Hematopoietic multipotent progenitor cell treated with erythropoietin and hydrocortisone succinate and interleukin-3 and kit ligand, for 6 days (in vitro differentiated cells): ENCODE data around the gene HJURP.

Source experiments
- DNase-seq: peaks from one replicate; pipeline ENCODE4 v3.0.0-alpha.2; 2015

HJURP gene

DNA sequence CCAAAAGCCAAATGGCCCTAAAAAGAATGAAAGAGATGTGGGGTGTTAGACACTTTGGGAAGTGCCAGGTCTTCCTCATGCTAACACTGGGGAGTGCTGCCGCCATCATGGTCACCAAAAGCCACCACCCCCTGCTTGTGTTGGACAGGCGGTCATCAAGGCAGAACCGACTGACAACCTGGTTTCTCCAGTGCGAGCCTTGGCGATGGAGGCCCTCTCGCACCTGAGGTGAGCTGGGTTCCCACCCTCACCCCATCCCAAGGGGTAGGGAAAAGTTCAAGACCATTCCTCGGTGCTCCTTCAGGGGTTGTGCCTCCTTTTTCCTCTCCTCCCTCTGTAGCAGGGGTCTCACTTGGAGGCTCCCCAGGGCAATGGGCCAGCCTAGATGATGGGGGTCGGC is 42.6 kb downstream of the HJURP start:
- no peak for DNase-seq

DNA sequence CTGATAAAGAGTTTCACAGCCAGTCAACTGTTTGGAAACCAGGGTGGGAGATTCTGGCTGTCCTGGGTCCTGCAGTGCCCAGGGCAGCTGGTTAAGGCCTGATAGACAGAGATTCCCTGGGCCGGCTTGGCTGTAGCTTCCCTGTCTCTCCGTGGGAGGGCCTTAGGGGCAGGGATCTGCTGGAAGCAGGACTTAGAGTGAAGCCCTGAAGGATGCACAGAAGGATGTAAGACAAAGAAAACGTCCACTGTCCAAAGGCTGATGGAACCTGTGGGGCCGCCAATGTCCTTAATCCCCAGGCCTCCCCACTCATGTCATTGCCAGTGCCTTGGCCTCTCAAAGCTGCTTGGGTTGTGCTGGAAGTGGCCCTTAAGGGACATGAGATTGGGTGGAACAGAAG is 43.2 kb downstream of the HJURP start:
- no peak for DNase-seq

- no peak for DNase-seq
Measured at GRCh38 chr2:233810385-233810784, 44.0 kb downstream of the HJURP start.

DNA sequence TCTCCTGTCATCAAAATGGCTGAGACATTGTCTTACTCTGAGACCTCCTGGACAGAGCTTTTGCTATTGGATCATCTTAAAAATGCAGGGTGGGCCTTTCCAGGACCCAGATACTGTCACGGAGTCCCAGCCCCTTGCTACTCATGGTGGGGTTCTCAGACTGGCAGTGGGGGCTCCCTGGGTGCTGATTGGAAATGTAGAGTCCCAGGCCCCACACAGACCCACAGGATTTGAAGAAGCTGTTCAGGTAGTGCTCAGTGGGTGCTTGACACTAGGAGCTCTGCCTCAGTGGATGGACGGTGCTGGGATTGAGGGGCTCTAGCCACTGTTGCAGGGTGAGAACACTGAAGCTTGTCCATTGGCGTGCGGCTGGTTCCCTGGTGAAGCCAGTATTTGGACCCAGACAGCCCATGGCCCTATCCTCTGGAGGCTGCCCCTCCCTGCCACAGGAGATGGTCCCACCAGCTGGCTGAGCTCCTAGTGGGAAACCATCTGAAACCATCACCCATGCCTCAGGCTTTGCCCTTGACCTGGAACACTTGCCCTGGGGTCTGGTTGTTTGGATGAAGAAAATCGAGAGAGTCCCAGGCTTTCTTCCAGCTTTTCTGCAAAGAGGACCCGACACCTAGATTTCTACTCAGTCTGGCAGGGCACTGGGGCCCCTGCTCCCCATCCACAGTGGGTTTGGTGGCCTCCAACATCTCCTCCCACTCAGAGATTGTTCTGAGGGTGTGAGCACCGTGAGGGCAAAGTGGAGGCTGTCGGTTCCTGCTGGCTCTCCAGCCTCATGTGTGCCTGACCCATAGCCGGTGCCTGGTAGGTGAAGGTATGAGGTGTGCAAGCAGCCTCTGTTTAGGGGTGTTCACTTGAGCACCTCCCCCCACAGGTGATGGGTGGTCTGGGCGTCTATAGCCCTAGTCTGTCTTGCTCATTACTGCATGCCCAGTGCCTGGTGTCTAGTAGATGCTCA is 46.1 kb downstream of the HJURP start:
- no peak for DNase-seq

DNA sequence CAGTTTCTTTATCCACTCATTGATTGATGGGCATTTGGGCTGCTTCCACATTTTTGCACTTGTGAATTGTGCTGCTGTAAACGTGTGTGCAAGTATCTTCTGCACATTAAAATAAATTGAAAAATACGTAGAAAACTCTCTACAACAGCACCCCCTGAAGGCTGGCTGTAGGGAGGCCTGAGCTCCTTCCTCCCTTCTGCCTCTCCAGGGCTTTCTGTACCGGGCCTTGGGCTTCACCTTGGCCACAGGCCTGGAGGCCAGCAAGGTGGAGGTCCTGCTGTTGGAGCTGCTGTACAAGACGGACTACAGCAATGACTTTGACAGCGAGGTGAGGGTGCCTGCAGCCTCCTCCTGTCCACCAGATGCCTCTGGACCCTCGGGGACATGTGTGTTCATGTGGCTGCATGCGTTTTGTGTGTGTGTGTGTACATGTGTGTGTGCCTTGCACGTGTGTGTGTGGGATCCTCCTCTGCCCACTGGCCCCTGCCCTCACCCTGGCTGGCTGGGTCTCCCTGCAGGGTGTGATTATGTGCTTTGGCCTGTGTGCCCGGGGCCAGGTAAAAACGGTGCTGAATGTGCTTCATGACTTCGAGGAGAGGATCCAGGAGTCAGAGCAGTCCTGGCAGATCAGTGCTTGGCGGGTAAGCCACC is 47.0 kb downstream of the HJURP start:
- no peak for DNase-seq

GRCh38 chr2:233803994-233804393 is 50.3 kb downstream of the HJURP start:
- DNase-seq = no peak

DNA sequence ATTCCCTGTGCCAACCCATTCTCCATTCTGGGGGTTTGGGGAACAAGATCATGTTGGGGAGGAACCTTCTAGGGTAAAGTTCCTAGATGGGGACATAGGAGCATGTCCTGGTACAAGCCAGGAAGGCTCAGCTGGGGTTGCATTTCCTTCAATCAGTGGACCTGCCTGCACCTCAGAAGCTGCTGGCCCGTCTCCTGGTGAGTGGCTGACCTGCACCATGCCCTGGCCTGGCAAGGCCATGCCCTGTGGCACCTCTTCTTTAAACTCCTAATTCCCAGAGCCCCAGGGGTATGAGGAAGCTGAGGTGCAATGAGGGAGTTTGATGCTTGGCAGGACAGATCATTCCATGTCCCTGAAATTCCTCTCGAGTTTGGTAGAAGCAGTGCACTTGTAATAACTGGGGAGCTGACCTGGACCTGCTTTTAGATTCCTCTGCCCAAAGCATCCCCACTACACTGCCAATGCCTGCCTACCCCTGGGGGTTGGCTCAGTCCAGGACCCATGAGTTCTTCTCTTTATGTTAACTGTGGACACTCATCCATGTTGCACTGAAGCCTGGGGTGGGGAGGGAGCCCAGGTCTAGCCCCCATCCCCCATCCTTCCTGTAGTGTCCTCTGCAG is 50.9 kb downstream of the HJURP start:
- no peak for DNase-seq

GRCh38 chr2:233802132-233802815 is 52.1 kb downstream of the HJURP start:
- no peak for DNase-seq

- no peak for DNase-seq
Measured at GRCh38 chr2:233801357-233802131, 52.8 kb downstream of the HJURP start.

GRCh38 chr2:233800208-233800607 is 54.1 kb downstream of the HJURP start:
- no peak for DNase-seq

GRCh38 chr2:233799716-233800115 is 54.6 kb downstream of the HJURP start:
- no peak for DNase-seq

DNA sequence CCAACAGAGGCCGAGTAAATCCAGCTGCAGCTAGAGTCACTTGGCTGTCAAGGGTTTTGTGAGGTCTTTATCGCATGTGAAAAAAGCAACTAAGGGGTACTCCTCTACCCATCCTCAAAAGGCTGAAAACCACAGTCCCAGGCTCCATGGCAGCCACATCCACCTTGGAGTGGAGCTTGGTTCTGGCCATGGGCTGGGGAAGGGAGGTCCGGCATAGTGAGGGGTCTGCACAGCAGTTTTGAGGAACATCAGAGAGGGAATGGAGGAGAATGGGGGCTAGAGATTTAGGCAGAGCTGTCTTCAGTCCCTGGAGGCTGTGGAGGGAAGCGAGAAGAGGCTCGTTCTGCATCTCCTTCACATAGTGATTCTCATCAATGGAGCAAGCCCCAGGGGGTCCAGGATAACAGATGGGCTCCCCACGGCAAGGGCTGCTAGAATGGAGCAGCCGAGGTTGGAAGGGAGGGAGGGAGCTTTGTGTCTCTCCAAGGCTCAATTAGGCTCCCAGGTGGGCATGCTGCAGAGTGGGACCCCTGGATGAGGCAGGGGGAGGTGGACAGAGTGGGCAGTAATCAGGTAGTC is 55.2 kb downstream of the HJURP start:
- no peak for DNase-seq

DNA sequence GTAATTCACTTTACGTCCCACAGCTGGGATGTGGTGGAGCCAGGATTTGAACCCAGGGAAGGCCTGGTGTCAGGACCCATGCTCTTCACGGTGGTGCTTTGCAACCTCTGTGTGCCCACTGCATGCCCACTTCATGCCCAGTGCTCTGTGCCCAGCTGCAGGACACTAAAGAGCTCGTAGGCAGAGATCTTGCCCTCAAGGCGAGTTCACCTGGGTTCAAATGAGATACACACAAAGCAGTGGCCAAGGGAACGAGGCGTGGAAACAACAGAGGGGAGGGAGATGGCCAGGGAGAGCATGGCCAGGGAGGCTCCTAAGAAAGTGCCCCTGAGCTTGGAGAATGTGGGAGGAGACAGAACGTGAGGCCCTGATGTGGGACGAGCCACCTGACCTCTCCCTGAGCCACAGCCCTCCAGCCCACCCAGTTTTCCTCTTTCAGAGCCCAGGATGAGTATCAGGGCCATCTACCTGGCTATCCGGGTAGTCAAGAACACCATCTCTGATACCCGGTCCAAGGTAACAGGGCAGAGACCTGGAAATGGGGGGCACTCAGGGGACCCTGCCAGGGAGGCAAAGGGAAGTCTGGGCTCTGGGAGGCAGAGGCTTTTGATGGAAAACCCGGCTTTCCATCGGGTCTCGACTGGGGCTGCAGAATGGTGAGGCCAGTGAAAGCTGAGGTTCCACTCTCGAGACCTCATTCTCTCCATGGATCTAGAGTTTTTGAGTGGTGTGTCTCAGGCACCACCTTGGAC is 55.8 kb downstream of the HJURP start:
- no peak for DNase-seq

DNA sequence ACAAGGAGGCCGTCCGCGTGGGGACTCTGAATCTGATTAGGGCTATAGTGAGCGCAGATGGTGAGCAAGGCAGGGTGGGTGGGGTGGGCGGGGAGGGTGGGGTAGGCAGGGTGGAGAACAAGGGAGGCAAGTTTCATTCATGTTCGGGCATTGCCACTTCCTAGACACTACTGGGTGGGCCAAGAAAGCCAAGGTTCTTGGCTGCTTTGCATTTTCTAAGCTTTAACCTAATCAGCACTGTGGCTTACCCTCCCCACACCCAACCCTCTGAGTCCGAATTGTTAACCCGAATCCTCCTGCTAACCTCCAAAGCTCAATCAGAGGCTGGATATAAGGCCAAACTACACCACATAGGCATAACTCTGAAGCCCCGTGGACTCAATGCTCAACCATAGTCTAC is 58.1 kb downstream of the HJURP start:
- DNase-seq = peak; percentile 27

DNA sequence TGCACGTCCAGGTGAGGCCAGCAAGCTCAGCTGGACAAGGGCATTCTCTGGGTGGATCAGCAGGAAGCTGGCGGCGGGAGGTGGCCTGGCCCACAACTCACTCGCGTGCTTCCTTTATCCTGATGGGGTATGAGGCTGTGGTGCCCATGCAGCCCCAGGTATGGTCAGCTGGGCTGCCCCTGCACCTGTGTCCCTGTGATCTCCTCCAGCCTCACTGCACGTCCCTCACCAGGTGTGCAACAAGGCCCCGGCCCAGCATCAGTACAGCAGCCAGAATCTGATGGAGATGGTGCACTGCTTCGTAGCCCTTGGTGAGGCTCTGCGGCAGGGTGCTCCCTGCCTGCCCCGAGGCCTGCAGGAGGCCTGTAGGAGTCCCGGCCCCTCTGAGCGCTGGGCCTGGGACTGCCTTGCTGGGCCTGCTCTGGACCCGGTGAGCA is 58.6 kb downstream of the HJURP start:
- DNase-seq = no peak

GRCh38 chr2:233794128-233794658 is 60.1 kb downstream of the HJURP start:
- no peak for DNase-seq

GRCh38 chr2:233793465-233794127 is 60.7 kb downstream of the HJURP start:
- no peak for DNase-seq

DNA sequence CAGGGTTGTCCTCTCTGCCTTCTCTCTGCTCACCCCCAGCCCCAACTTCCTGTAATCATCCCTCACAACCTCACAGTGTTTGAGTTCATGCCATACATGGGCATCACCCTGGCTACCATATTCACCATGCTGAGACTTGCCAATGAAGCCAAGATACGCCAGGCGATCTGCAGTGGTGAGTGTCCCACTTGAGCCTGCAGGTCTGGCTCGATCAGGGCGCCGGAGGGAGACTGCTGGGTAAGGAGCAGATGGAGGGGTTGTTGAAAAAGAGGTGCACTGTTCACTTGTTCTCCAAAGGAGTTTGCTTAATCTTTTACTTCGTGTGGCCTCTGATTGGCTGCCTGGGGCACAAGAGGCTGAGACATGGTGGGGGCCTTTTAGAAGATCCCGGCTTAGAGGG is 61.6 kb downstream of the HJURP start:
- DNase-seq = no peak

DNA sequence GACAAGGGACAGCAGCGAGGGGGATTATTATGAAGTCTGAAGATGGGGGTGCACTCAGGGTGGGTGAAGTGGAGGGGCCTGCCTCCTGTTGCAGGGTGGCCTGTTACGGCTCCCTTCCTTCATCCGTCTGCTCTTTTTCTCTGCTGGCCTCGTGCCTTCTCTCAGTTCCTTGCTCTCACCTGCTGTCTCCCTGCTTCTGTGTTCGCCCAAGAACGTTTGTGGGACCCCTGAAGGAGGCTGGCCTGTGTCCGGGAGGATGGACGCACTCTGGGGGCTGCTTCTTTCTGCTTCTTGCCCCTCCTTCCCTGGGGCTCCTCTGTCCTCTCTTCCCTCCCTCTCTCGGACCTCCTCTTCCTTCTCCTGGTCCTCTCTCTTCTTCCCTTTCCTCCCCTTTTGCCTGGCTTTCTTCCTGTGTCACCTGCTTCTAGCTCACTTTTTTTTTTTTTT is 62.4 kb downstream of the HJURP start:
- no peak for DNase-seq
